IPS-11a (cell line): ENCODE results near the gene IFNL3.
"Not testable (repeated sequence)": the region's sequence is repeated elsewhere in the genome, so short reads cannot be mapped to it uniquely, and the experiment has no call there.

Experiments
- H3K4me3 ChIP-seq: one replicate; pipeline ENCODE4 v1.5.1; 2013; ENCODE audit warnings: low read depth, low read length, control low read depth

The IFNL3 gene

DNA sequence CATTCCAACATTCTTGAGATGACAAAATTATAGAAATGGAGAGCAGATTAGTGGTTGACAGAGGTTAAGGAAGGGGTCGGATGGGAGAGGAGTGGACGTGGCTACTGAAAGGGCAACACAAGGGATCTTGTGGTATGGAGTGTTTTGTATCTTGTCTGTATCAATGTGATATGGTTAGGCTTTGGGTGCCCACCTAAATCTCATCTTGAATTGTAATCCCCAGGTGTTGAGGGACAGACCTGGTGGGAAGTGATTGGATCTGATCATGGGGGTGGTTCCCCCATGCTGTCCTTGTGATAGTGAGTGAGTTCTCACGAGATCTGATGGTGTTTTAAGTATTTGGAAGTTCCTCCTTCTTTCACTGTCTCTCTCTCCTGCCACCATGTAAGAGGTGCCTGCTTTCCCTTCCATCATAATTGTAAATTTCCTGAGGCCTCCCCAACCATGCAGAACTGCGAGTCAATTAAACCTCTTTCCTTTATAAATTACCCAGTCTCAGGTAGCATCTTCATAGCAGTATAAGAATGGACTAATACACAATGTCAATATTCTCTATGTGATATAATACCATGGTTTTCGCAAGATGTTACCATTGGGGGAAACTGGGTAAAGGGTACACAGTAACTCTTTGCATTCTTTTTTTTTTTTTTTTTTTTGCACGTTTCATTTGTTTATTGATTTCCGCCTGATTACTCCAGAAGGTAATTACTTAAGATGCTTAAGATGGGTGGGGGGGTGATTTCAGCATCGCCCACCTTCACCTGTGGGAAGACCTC, 8.8 kb upstream of the IFNL3 start:
- H3K4me3 ChIP-seq = no peak overlapping the region

DNA sequence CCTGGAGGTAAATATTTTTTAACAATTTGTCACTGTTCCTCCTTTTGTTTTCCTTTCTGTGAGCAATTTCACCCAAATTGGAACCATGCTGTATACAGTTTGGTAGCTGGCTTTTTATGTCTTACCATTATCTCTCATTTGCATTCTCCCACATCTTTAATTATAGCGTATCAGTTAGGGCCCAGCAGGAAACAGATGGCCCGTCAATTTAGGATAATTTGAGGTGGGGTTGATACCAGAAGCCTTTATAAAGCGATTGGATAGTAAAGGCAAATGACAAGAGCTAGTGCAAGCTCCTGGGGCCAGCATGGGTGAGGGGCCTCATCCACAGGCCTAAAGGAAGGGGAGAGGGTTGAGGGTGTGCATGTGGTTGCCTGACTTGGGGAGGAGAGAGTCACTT, 7.7 kb upstream of the IFNL3 start:
- H3K4me3 ChIP-seq = no peak overlapping the region

DNA sequence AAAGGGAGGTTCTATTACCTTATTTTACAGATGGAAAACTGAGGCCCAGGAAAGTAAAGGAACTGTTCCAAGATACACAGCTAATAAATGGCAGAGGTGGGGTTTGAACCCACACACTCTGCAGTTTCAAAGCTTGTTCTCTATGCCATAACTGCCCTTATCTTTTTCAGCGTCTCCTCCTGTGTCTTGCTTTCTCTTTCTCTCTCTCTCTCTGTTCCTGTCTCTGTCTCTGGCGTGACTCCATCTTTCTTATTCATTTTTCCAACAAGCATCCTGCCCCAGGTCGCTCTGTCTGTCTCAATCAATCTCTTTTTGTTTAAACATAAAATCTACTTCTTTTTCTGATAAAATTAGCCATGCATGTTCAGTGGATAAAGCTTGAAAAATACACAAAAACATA, 7.0 kb upstream of the IFNL3 start:
- no peak overlapping the region for H3K4me3 ChIP-seq

DNA sequence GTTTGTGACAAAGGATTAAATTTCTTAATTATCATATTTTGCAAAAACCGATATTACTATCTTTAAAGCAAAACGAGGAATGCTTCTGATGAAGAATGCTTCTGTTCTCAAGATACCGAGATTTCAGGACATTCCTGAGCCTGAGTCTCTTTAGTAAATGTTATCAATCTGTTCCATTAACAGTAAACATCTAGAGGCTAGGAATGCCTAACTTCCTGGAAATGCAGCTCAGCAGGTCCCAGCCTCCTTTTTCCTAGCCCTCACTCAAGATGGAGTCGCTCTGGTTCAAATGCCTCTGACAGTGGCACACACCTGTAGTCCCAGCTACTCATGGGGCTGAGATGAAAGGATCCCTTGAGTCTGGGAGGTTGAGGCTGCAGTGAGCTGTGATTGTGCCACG, 6.3 kb upstream of the IFNL3 start:
- no peak overlapping the region for H3K4me3 ChIP-seq

DNA sequence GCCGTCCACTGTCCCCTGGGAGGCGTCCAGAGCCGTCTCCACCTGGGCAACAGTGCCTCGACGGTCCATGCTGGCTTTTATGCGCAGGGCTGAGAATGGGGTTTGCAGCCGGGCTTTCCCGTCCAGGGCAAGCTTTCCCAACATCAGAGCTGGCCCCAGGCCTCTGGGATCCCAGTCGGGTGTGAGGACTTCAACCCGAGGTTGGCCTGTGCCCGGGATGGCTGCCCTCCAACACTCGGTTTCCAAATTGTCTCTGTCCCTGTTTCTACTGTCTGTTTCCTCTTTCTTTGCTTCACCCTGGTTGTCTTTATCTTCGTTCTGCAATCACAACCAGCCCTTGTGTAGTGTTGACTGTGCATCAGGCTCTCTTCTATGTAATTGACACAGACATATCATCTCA, 4.0 kb upstream of the IFNL3 start, which contains the start of gene IFNL4:
Gene IFNL4, minus strand, starts transcription at position 51 of the 400 bp plus-strand sequence.
- H3K4me3 ChIP-seq = peak within 1 kb of the TSS; percentile 4

DNA sequence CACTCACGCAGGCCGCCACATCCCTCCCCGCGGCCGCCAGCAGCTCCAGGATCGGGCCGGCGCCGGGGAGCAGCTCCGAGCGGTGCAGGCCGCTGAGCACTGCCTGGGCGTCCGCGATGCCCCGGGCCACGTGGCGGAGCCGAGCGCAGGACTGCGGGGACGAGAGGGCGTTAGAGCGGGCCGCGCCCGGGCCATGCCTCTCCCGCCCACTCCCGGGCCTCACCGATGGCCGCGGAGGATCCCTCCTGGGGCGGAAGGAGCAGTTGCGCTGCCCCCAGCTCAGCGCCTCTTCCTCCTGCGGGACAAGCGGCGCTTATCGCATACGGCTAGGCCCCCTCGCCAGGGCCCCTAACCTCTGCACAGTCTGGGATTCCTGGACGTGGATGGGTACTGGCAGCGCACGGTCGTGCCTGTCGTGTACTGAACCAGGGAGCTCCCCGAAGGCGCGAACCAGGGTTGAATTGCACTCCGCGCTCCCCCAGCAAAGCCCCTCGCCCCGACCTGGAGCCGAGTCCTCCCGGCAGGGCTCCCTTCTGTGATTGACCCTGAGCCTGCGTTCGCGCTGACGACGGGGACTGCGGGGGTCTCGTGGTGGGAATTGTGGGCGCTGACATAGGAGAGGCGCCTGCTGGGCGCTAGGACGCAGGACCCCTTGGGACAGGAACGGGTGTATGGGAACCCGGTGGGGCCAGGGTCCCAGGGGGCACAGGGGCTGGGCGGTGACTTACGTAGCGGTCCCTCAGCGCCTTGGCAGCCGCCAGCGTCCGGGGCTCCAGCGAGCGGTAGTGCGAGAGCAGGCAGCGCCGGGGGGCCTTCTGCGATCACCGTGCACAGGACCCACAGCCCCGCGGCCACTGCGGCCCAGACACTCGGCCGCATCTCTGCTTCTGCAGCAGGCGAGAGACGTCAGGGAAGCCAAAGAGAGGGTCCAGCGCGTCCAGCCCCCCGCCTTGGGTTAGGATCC, 3.2 kb upstream of the IFNL3 start:
- H3K4me3 ChIP-seq = peak overlapping the region; percentile 4

DNA sequence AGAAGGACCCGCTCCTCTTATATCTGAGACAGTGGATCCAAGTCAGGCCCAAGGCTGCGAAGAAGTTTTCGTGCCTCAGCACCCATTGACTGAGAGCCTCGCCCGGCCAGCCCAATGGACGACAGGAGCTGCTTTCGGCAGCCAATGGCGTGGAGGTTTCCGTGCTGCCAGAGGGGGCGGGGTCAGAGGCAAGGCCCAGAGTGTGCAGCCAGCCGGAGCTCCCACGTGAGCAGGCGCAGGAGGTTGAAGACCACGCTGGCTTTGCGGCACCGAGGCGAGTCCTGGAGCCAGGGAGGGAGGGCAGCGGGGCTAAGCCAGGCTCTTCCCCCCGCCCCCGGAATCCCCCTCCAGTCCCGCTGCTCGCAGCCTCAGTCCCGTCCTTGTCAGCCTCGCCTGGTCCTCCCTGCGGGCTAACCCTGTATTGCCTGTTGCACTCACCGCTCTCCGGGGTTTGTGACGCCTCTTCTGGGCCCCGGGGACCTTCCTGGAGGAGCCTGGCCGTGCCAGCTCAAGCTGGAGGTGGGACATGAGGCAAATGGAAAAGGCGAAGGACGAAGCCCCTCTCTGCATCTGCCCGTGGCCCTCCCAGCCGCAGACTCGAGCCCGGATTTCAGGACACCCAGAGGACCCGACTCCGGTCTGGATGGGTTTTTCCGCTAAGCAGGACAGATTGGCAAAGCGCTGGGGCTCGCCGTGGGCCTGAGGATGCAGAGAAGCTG, 2.3 kb upstream of the IFNL3 start:
- no peak overlapping the region for H3K4me3 ChIP-seq

DNA sequence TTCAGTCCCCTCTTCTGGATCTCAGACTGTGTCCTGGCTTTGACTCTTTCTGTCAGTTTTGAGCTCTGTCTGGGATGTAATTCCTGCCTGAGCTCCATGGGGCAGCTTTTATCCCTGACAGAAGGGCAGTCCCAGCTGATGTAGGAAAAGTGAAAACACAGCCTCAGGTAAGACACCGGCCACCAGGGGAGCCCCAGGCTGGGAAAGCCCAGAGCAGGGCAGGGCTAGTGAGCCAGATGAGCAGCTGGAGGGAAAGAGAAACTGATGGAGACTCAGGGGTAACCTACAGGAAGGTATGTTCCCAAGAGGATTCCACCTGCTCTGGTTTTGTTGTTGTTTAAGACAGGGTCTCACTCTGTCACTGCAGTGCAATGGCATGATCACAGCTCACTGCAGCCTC, 360 bp upstream of the IFNL3 start:
- not testable (repeated sequence) for H3K4me3 ChIP-seq

DNA sequence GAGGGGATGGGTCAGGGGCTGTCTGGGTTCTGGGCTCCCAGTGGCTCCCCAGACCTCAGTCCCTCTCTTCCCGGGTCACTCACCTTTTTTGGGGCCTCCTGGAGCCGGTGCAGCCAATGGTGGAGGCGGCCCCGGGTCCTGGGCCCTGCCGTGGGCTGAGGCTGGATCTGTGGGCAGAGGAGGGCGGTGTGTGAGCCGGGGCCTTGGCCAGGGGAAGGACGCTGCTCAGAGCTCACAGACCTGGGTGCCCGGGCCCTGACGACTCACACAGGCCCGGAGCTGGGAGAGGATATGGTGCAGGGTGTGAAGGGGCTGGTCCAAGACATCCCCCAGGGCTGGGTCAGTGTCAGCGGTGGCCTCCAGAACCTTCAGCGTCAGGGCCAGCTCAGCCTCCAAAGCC, 1.1 kb downstream of the IFNL3 start:
- not testable (repeated sequence) for H3K4me3 ChIP-seq

DNA sequence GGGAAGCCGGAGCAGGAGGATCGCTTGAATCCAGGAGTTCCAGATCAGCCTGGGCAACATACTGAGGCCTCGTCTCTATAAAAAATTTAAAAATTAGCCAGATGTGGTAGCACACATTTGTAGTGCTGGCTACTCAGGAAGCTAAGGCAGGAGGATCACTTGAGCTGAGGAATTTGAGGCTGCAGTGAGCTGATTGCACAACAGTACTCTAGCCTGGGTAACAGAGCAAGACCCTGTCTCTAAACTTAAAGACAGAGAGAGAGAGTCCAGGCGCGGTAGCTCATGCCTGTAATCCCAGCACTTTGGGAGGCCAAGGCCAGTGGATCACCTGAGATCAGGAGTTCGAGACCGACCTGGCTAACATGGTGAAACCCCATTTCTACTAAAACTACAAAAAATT, 4.4 kb downstream of the IFNL3 start:
- H3K4me3 ChIP-seq = no peak overlapping the region

DNA sequence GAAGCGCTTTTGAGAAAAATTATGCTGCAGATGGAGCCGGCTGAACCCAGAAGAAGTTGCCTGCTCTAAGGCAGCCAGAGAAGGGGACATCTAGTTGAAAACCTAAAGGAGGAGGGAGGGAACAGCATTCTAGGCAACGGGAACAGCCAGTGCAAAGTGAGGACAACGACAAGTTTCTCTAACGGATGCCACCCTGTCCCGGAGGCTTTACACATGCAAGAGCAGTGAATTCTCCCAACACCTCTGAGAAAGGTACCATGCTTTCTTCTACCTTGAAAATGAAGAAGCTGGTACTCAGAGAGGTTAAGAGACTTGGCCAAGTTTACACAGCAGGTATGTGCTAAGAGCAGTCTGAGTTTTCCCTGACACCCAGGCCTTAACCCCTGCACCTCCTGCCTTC, 5.9 kb downstream of the IFNL3 start:
- no peak overlapping the region for H3K4me3 ChIP-seq

DNA sequence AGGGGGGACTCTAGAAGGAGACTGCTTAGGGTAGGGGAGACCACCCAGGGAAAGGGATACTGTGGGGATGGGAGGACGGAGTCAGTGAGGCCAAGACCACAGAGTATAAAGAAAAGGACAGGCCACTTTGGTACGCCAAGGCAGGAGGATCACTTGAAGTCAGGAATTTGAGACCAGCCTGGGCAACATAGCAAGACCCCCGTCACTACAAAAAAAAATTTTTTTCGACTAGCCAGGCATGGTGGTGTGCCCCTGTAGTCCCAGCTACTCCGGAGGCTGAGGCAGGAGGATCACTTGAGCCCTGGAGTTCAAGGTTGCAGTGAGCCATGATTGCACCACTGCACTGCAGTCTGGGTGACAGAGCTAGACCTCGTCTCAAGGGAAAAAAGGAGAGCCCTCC, 6.6 kb downstream of the IFNL3 start:
- H3K4me3 ChIP-seq = no peak overlapping the region

DNA sequence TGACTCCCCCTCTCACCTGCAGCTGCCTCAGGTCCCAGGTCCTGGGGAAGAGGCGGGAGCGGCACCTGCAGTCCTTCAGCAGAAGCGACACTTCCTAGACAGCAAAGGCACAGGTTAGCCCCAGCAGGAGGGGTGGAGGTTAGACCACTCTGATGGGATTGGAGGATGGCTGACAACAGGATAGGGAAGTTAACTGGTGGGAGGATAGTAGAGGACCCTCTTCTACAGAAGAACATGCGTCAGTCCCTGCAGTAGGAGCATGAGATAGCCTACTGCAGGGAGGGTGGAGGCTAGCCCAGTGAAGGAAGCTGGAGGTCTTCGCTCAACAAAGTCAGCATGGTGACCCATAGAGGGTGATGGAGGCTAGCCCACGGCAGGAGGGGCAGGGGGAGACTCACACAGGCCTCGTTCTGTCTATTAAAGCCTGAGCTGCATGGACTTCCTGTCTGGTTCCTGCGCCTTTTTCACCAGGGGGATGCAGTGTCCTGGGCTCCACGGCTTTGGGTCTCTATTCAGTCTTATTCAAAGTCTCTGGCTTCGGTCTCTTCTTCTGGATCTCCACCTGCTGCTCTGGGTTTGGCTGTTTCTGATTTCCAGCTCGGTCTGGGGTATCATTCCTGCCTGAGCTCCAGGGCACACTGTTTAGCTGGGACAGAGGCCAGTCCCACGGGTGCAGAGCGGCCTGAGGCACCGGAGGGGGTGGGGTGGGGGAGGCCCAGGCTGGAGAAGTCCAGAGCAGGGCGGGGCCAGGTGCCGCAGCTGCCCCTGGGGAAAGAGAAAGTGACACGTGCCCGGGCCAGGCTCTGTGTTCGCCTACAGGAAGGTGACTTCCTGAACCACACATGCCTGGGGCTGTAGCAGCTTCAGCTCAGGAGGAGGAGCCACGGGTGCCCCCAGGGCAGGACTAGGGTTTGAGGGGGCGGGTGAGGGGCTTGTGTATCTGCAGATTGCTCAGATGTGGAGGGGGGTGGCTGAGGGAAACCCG, 7.3 kb downstream of the IFNL3 start:
- H3K4me3 ChIP-seq = no peak overlapping the region

DNA sequence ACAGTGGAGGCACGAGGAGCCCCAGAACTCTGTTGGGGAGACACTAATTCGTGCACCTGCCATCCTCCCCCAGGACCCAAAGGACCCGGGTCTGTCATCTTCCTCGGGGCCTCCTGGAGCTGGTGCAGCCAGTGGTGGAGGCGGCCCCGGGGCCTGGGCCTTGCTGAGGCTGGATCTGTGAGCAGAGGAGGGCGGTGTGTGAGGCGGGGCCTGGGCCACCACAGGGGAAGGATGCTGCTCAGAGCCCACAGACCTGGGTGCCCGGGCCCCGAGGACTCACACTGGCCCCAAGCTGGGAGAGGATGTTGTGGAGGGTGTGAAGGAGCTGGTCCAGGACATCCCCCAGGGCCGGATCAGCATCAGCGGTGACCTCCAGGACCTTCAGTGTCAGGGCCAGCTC, 8.3 kb downstream of the IFNL3 start:
- no peak overlapping the region for H3K4me3 ChIP-seq

DNA sequence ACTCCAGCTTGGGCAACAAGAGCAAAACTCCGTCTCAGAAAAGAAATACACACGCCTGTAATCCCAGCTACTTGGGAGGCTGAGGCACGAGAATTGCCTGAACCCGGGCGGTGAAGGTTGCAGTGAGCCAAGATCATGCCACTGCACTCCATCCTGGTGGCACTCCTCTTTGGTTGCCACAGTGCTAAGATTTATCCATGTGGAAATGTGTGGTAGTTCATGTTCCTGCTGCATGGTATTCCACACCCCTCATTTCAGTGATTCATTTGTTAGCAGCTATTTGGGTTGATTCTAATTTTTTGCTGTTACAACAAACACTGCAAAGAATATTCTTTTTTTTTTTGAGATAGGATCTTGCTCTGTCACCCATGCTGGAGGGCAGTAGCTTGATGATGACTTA, 12.1 kb downstream of the IFNL3 start:
- H3K4me3 ChIP-seq = no peak overlapping the region

DNA sequence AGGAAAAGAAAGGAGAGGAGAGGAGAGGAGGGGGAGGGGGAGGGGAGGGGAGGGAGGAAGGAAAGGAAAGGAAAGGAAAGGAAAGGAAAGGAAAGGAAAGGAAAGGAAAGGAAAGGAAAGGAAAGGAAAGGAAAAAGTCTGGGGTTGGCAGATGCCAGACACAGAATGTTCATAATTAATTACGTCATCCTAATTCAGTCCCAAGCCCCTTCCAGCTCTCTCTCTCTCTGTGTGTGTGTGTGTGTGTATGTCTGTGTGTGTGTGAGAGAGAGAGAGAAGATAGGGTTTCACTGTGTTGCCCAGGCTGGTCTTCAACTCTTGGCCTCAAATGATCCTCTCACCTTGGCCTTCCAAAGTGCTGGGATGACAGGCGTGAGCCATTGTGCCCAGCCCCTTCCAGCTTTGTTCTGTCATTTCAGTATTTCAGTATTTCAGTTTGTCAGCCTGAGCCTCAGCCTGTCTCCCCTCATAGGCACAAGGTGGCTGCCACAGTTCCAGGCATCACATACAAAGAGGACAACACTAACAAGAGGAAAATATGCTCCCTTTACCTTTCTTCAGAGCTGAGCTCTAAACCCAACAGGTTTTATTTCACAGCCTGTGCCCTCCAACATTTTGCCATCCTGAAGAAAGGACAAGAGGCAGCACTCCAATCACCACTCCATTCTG, 14.6 kb downstream of the IFNL3 start:
- H3K4me3 ChIP-seq = no peak overlapping the region

DNA sequence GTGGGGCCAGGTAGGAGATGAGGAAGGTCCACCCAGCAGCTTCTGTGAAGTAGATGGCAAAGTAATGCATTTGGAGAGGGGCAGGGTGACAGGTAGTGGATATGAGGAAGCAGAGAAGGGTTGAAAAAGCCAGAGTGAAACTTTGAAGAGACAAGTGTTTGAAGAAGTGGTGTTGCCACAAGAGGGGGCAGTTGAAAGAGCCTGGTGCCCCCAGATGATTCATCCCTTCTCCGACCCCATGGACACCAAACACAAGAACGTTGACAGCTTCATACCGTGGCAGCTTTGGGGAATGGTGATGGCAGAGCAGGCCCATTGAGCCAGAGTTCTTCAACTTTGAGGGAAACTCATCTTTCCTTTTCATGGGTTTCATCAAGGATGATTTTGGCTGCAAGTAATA, 19.9 kb downstream of the IFNL3 start:
- no peak overlapping the region for H3K4me3 ChIP-seq

DNA sequence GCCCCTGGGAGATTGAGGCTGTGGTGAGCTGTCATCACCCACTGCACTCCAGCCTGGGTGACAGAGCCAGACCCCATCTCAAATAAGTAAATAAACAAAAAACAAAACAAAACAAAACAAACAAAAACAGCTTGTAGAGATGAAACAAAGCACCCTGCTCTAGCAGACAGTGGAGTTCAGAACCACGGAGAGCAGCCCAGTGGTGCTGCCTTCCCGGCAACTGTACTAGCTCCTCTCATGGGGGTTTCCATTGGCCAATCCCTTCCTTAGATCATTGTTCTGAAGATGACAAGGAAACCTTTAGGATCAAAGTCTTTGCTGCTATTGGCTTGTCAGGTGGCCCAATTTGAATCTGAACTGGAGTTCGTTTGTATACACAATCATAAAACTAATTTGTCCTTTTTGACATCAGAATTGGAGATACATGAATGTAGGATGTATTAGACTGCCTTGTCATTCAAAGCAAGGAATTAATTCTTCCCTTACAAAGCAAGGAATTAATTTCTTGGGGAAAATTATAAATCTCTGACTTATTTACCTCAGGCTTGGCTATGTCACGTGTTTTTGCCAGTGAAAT, 21.0 kb downstream of the IFNL3 start:
- no peak overlapping the region for H3K4me3 ChIP-seq

DNA sequence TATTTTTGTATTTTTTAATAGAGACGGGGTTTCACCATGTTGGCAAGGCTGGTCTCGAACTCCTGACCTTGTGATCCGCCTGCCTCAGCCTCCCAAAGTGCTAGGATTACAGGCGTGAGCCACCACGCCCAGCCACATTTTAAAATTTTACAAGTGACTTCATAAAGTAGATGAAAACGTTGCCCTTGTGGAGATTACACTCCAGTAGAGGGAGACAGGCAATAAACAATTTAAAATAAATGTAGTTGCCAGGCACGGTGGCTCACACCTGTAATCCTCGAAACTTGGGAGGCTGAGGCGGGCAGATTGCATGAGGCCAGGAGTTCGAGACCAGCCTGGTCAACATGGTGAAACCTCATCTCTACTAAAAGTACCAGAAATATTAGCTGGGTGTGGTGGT, 25.7 kb downstream of the IFNL3 start:
- not testable (repeated sequence) for H3K4me3 ChIP-seq
